Epithelial cell of esophagus (primary cell): ENCODE results near the gene REXO2.
A peak's percentile ranks its signal among the peaks of the same experiment; 100 is the strongest.

Experiments
- DNase-seq: peaks from one replicate; pipeline ENCODE4 v3.0.0; 2010; ENCODE audit warnings: low read depth
- H3K4me3 ChIP-seq: 2 replicates; pipeline ENCODE4 v1.5.1; 2011; ENCODE audit warnings: mild to moderate bottlenecking, low read length, control low read depth
- TF ChIP-seq, protein P1 (sequence below): IDR thresholded peaks from 2 replicates; pipeline ENCODE4 v1.5.1; 2011; ENCODE audit warnings: low read depth, mild to moderate bottlenecking, low read length, control low read depth, inconsistent platforms; ENCODE audit not compliant: insufficient read depth; ENCODE audit errors: missing control alignments

The REXO2 gene

DNA sequence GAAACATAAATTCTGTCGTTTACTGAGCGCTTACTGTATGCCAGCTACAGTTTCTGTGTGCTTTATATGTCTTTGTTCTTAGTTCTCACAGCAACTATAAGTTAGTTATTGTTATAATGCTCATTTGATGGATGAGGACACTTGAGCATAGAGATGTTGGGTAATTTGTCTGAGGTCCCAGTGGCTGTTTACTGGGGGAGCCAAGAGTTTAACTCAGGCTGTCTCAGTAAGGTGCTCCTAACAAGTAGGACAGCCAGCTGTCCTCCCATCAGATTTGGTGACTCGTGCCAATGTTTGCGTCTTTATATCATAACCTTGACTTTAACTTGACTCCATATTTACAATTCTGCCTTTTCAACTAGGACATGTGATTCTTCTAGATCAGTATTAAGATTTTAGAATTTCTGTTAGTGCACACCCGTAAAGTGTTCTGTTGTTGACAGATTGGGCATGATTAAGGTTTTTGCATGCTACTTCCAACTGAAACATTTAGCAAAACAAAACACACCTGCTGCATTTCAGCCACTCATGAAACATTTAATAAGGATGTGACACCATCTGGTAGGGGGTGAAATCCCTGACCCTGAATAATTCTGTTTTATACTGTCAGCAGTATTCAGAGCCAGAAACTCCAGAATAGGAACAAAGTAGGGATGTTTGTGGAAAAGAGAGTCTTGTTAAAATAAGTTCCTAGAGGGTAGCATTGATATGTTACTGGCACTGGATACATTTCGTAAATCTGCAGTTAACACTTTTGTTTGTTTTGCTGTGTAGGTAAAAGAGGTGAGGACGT, 1.9 kb downstream of the REXO2 start:
- TF ChIP-seq, protein P1, sequence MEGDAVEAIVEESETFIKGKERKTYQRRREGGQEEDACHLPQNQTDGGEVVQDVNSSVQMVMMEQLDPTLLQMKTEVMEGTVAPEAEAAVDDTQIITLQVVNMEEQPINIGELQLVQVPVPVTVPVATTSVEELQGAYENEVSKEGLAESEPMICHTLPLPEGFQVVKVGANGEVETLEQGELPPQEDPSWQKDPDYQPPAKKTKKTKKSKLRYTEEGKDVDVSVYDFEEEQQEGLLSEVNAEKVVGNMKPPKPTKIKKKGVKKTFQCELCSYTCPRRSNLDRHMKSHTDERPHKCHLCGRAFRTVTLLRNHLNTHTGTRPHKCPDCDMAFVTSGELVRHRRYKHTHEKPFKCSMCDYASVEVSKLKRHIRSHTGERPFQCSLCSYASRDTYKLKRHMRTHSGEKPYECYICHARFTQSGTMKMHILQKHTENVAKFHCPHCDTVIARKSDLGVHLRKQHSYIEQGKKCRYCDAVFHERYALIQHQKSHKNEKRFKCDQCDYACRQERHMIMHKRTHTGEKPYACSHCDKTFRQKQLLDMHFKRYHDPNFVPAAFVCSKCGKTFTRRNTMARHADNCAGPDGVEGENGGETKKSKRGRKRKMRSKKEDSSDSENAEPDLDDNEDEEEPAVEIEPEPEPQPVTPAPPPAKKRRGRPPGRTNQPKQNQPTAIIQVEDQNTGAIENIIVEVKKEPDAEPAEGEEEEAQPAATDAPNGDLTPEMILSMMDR, result no peak
- H3K4me3 ChIP-seq, result peak overlapping the region; percentile 3
- no peak for DNase-seq

DNA sequence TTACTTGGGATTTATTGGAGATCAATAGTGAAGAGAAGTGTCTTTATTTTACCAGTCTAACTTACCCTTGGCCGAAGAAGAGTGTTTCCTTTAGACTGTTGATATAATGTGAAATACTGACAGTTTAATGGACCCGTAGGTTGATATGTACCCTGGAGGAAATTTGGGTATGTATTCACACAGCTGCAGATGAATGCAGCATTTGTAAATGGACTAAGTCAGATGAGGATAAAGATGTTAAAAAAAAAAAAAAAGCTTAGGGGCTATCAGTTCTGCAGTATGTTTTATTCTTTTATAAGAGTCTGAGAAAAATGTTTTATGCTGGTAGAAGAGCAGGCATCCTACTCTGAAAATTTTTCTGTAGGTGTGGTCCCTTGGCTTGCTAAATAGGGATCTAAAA, 2.7 kb downstream of the REXO2 start:
- TF ChIP-seq, protein P1, result no peak
- no peak overlapping the region for H3K4me3 ChIP-seq

DNA sequence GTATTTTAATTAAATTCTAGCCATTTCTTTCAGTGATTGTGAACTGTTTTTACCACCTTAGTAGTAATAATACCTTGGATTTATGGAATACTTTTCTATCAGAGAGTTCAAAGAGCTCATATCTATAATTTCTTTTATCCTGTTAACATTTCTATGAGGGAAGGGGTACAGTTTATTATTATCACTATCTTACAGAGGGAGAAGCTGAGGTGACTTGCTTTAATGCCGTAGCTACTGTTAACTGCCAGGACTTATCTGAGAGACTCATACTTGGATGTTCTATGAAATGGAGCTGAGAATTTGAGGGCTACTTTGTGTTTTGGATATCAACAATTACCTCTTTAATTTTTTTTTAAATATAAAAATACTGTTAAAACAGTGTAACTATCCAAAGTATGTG, 3.3 kb downstream of the REXO2 start:
- H3K4me3 ChIP-seq, result no peak overlapping the region
- TF ChIP-seq, protein P1, result no peak
- DNase-seq, result no peak

More for the DNA sequence above, 2.7 kb downstream of the REXO2 start:
- no peak for DNase-seq

DNA sequence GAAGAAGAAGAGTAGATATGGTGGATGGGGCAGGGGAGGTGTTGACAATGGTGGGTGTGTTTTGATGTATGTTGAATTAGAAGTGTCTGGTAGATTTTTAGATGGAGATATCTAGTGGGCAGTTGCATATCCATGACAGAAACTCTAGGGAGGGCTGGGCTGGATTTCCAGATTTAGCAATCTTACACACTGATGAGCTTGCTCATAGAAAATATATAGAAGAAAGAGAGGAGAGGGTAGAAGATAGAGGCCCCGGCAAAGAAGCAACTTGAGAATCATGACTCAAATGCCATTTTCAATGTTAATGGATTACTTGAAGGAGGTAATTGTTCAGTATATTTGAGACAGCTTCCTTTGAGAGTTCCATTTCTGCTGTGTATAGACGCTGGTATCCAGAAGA, 8.2 kb downstream of the REXO2 start:
- DNase-seq, result no peak
- TF ChIP-seq, protein P1, result no peak
- H3K4me3 ChIP-seq, result no peak overlapping the region

DNA sequence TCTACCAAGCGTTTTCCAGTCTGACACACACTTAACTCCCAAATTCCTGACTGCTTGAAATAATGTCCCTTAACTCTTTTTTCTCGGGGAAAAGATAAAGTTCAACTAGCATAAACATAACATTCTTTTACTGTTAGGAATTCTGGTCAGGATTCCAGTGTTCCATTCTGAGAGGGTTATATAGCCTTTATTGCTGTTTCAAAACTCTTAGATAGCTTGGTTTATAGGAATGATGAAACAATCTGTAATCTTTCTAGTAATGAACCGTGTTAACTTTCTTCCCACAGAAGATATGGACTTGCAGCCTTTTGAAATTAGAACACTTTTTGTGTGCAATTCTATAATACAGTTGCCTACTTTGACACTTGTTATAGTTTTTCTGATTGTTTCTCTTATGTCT, 8.6 kb downstream of the REXO2 start:
- no peak for DNase-seq
- H3K4me3 ChIP-seq, result no peak overlapping the region
- TF ChIP-seq, protein P1, result no peak

DNA sequence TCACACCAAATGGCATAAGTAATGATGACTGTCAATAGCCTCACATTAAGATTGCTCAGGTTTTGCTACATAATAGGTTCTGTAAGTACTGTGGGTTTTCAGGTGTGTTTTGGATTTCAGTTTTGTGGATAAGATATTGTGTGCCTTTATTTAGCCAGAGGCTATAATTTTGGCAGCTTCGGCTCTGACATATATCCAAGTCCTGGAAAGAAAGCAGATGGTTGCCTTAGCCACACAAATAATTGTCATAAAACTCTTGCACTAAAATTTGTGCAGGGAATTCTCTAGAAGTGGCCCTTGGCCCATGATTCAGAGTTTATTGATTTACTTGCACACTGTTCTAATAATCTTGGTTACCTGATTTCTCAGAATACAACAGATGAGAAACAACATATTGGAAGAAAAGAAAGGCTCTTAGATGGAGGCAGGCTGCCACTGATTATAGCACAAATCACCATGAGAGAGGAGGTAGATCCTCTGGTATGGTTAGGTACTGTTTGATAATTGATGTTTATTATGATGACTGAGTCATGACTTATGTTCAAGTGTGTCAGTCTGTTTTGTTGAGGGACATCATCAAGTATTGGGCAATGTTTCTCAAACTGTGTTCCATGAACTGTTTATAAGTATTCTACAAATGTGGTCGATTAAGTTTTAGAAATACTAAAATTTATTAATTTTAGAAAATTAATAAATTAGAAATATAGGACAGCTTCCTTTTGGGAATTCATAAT, 9.6 kb downstream of the REXO2 start:
- TF ChIP-seq, protein P1, result no peak
- H3K4me3 ChIP-seq, result no peak overlapping the region
- DNase-seq, result peak; percentile 61
